Progenitor cell of endocrine pancreas (in vitro differentiated cells): ENCODE data around the gene OR8B3. TPM values are rescaled to one million over a fixed set of nuclear protein-coding genes. Genes with fewer than 3 reads are reported as not detected.
"Not testable (repeated sequence)": the region's sequence is repeated elsewhere in the genome, so short reads cannot be mapped to it uniquely, and the experiment has no call there.

Experiments
- DNase-seq: peaks from one replicate; pipeline ENCODE4 v3.0.0; 2021; ENCODE audit warnings: low spot score; ENCODE audit not compliant: unreplicated experiment
- H3K27ac Mint-ChIP-seq: 2 replicates; pipeline ENCODE4 v1.8.0; 2021; ENCODE audit warnings: mild to moderate bottlenecking, moderate library complexity, mixed read lengths
- H3K27me3 Mint-ChIP-seq: 2 replicates; pipeline ENCODE4 v1.8.0; 2021; ENCODE audit warnings: mixed read lengths
- H3K36me3 Mint-ChIP-seq: 2 replicates; pipeline ENCODE4 v1.8.0; 2022; ENCODE audit warnings: mixed read lengths; ENCODE audit not compliant: insufficient read depth
- H3K4me1 Mint-ChIP-seq: 2 replicates; pipeline ENCODE4 v1.8.0; 2021; ENCODE audit warnings: low read depth, mixed read lengths
- H3K4me3 Mint-ChIP-seq: 2 replicates; pipeline ENCODE4 v1.8.0; 2021; ENCODE audit warnings: low read depth, mild to moderate bottlenecking, moderate library complexity, mixed read lengths
- H3K9me3 Mint-ChIP-seq: 2 replicates; pipeline ENCODE4 v1.8.0; 2021; ENCODE audit warnings: low read depth, mixed read lengths
- CTCF ChIP-seq: fragments of 200-600 bp; sonication (generic); IDR thresholded peaks from one replicate; pipeline ENCODE4 v1.5.0; 2021; ENCODE audit warnings: antibody characterized with exemption, mild to moderate bottlenecking; ENCODE audit not compliant: unreplicated experiment
- total RNA-seq: library from RNA; stranded (reverse); gene quantifications from 2 replicates; pipeline ENCODE4 v1.2.1, GENCODE V29; 2021

The OR8B3 gene
- total RNA-seq, 1 donor from 2014 or later, result not detected

- DNase-seq, result peak; percentile 21
- TF ChIP-seq CTCF, result peak; percentile 72
Observed at GRCh38 chr11:124402326-124402922, 3.6 kb upstream of the OR8B3 start.

GRCh38 chr11:124396847-124397246 lies 2.0 kb downstream of the OR8B3 start:
- not testable (repeated sequence) for H3K27me3 Mint-ChIP-seq, H3K4me1 Mint-ChIP-seq, H3K27ac Mint-ChIP-seq, H3K9me3 Mint-ChIP-seq, H3K4me3 Mint-ChIP-seq, H3K36me3 Mint-ChIP-seq, DNase-seq

More at GRCh38 chr11:124402326-124402922, 3.6 kb upstream of the OR8B3 start:
- Mint-ChIP-seq H3K36me3 (peaks cover 2% of the 10 kb centered on the region), H3K27me3 (no peaks in the 10 kb centered on the region), H3K27ac (no peak overlapping the region), H3K4me1 (no peaks in the 10 kb centered on the region), H3K9me3 (peaks cover 2% of the 10 kb centered on the region), H3K4me3 (no peak overlapping the region)

GRCh38 chr11:124394408-124394807 lies 4.4 kb downstream of the OR8B3 start:
- Mint-ChIP-seq H3K27me3 (no peaks in the 10 kb centered on the region), H3K4me3 (no peak overlapping the region), H3K4me1 (no peaks in the 10 kb centered on the region), H3K27ac (no peak overlapping the region), H3K36me3 (no peaks in the 10 kb centered on the region), H3K9me3 (peaks cover 3% of the 10 kb centered on the region)
- TF ChIP-seq CTCF, result no peak
- no peak for DNase-seq

- no peak within 1 kb of the TSS for H3K4me3 Mint-ChIP-seq
- no peak for TF ChIP-seq CTCF
- no peaks in the 10 kb centered on the region for H3K36me3 Mint-ChIP-seq
Observed at GRCh38 chr11:124384399-124384798, 14.4 kb downstream of the OR8B3 start, which contains the start of gene OR8B2. OR8B2 (minus strand) TSS chr11:124384499; CDS start chr11:124383343, 1,156 bp downstream.

GRCh38 chr11:124382857-124383256 lies 16.0 kb downstream of the OR8B3 start:
- H3K4me3 Mint-ChIP-seq, H3K27me3 Mint-ChIP-seq, H3K27ac Mint-ChIP-seq, DNase-seq, H3K36me3 Mint-ChIP-seq, H3K9me3 Mint-ChIP-seq, H3K4me1 Mint-ChIP-seq: not testable (repeated sequence)

More at GRCh38 chr11:124384399-124384798, 14.4 kb downstream of the OR8B3 start, which contains the start of gene OR8B2:
- Mint-ChIP-seq H3K27ac (no peak within 1 kb of the TSS), H3K9me3 (no peaks in the 10 kb centered on the region), H3K4me1 (no peaks in the 10 kb centered on the region), H3K27me3 (no peaks in the 10 kb centered on the region)
- DNase-seq, result no peak

- TF ChIP-seq CTCF, result no peak
- no peak overlapping the region for H3K4me3 Mint-ChIP-seq
- no peaks in the 10 kb centered on the region for H3K27me3 Mint-ChIP-seq
- H3K4me1 Mint-ChIP-seq, result no peaks in the 10 kb centered on the region
- no peaks in the 10 kb centered on the region for H3K36me3 Mint-ChIP-seq
- DNase-seq, result no peak
- no peak overlapping the region for H3K27ac Mint-ChIP-seq
- no peaks in the 10 kb centered on the region for H3K9me3 Mint-ChIP-seq
Observed at GRCh38 chr11:124380585-124380984, 18.2 kb downstream of the OR8B3 start.
